Loucy (cell line): Measurements from ENCODE around the gene RRAS2.

ENCODE experiments used
- EZH2phosphoT487 ChIP-seq: fragments of 200-600 bp; IDR thresholded peaks from 2 replicates; pipeline ENCODE4 v1.6.1; 2018; ENCODE audit warnings: antibody characterized with exemption, mild to moderate bottlenecking, moderate library complexity, borderline replicate concordance
- TF ChIP-seq, protein P1 (sequence below): fragments of 200-600 bp; sonication (generic); conservative IDR thresholded peaks from 2 replicates; pipeline ENCODE4 v1.5.1; 2014; ENCODE audit warnings: mild to moderate bottlenecking, antibody characterized with exemption, low read length

GRCh38 chr11:14342906-14343305 is 16.1 kb downstream of the RRAS2 start:
- TF ChIP-seq, protein P1, sequence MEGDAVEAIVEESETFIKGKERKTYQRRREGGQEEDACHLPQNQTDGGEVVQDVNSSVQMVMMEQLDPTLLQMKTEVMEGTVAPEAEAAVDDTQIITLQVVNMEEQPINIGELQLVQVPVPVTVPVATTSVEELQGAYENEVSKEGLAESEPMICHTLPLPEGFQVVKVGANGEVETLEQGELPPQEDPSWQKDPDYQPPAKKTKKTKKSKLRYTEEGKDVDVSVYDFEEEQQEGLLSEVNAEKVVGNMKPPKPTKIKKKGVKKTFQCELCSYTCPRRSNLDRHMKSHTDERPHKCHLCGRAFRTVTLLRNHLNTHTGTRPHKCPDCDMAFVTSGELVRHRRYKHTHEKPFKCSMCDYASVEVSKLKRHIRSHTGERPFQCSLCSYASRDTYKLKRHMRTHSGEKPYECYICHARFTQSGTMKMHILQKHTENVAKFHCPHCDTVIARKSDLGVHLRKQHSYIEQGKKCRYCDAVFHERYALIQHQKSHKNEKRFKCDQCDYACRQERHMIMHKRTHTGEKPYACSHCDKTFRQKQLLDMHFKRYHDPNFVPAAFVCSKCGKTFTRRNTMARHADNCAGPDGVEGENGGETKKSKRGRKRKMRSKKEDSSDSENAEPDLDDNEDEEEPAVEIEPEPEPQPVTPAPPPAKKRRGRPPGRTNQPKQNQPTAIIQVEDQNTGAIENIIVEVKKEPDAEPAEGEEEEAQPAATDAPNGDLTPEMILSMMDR = no peak
- no peak for TF ChIP-seq EZH2phosphoT487
